GM18502 (cell line): ENCODE data around the gene GGN.
"Not testable (repeated sequence)": the region's sequence is repeated elsewhere in the genome, so short reads cannot be mapped to it uniquely, and the experiment has no call there.

Source experiments
- ATAC-seq: cut with Tn5 transposase; IDR thresholded peaks from one replicate; pipeline ENCODE4 v1.9.1; 2021; ENCODE audit warnings: mild to moderate bottlenecking; ENCODE audit not compliant: unreplicated experiment, poor library complexity

GGN gene

GRCh38 chr19:38367041-38367440, 20.8 kb downstream of the GGN start:
- ATAC-seq: no peak

DNA sequence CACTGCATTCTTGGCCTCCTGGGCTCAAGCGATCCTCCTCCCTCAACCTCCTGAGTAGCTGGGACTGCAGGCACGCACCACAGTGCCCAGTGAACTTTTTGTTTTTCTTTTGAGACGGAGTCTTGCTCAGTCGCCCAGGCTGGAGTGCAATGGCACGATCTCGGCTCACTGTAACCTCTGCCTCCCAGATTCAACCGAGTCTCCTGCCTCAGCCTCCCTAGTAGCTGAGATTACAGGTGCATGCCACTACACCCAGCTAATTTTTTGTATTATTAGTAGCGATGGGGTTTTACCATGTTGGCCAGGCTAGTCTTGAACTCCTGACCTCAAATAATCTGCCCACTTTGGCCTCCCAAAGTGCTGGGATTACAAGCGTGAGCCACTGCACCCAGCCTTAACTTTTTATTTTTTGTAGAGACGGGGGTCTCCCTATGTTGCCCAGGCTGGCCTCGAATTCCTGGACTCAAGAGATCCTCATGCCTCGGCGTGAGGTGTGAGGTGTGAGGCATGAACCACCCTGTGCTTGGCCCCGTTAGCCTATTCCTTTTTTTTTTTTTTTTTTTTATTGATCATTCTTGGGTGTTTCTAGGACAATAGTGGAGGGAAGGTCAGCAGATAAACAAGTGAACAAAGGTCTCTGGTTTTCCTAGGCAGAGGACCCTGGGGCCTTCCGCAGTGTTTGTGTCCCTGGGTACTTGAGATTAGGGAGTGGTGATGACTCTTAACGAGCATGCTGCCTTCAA, 24.7 kb downstream of the GGN start:
- not testable (repeated sequence) for ATAC-seq

GRCh38 chr19:38362076-38362945, 25.5 kb downstream of the GGN start:
- ATAC-seq: peak; percentile 55

- peak; percentile 62 for ATAC-seq
These were observed 26.2 kb downstream of the GGN start for GRCh38 chr19:38361633-38362075.

GRCh38 chr19:38360839-38361631, 26.8 kb downstream of the GGN start:
- peak; percentile 7 for ATAC-seq

- ATAC-seq: no peak
These were observed 27.5 kb downstream of the GGN start for GRCh38 chr19:38360351-38360750.

DNA sequence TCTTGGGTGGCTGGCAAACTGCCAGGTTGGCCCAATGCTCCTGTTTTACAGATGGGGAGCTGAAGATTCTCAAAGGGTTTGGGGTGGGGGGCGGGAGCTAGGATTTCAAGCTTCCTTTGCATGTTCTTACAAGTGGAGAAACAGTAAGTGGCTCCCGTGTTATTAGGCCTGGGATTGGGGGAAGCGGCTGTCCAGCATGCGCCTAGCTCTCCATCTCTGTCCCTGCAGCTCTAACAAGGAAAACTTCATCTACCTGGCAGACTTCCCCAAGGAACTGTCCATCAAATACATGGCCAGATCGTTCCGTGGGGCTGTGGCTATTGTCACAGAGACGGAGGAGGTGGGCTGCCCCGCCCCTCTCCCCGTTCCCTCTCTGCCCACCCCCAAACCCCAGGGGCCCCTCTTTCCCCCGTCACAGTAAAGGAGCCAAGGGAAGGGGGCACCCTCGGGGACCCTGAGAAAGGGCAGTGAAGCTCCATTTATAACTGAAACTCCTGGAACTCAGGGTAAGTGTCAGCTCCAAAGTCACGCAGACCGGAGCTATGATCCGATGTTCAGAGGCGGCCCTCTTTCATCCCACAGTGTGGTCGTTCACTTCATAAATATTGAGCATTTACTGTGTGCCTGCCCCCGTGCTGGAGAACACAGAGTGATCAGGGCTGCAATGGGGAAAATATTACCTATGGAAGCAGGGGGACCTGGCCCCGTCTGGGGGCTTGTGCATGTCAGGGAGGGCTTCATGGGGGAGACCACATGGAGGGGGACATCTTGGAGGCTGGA, 28.4 kb downstream of the GGN start:
- no peak for ATAC-seq

DNA sequence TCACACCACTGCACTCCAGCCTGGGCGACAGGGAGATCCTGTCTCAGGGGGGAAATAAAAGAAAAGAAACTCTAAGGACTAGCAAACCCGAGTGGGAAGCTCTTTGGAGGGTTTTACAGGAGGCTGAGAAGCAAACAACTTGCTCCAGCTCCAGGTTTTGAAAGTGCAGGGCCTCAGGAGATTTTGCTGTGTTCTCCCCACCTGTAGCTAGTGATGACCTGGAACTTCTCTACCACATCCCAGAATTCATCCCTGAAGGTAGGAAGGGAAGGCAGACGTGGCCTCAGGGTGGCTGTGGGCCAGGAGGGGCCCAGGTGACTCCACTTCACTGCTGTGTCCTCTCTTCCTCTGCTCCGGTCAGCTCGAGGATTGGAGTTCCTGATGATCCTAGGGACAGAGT, 29.8 kb downstream of the GGN start:
- ATAC-seq: no peak

GRCh38 chr19:38355728-38356725, 31.8 kb downstream of the GGN start:
- no peak for ATAC-seq

GRCh38 chr19:38352611-38353010, 35.2 kb downstream of the GGN start:
- ATAC-seq: no peak

- ATAC-seq: no peak
These were observed 35.9 kb downstream of the GGN start for GRCh38 chr19:38351865-38352395.

- no peak for ATAC-seq
These were observed 37.0 kb downstream of the GGN start for GRCh38 chr19:38350883-38351282.

- ATAC-seq: no peak
These were observed 41.0 kb downstream of the GGN start for GRCh38 chr19:38346837-38347236.

- no peak for ATAC-seq
These were observed 46.9 kb downstream of the GGN start for GRCh38 chr19:38340927-38341326.

GRCh38 chr19:38339011-38339410, 48.8 kb downstream of the GGN start:
- ATAC-seq: not testable (repeated sequence)

GRCh38 chr19:38337360-38337653, 50.5 kb downstream of the GGN start:
- no peak for ATAC-seq

GRCh38 chr19:38336638-38337359, 51.0 kb downstream of the GGN start:
- peak; percentile 67 for ATAC-seq
